AG20443 (cell line): ENCODE data around the gene GRK2.

Source experiments
- DNase-seq: peaks from one replicate; pipeline ENCODE4 v3.0.0; 2012; ENCODE audit warnings: low spot score, mixed read lengths

GRK2 gene

GRCh38 chr11:67270256-67271204 lies 4.3 kb downstream of the GRK2 start:
- DNase-seq = no peak

GRCh38 chr11:67271205-67271540 lies 4.9 kb downstream of the GRK2 start:
- no peak for DNase-seq

- no peak for DNase-seq
Measured at GRCh38 chr11:67271541-67272284, 5.4 kb downstream of the GRK2 start.

- DNase-seq = no peak
Measured at GRCh38 chr11:67272327-67273259, 6.3 kb downstream of the GRK2 start.

GRCh38 chr11:67273260-67273990 lies 7.2 kb downstream of the GRK2 start:
- DNase-seq = no peak

GRCh38 chr11:67274768-67275605 lies 8.7 kb downstream of the GRK2 start:
- DNase-seq = no peak

- DNase-seq = no peak
Measured at GRCh38 chr11:67275606-67276409, 9.5 kb downstream of the GRK2 start.

- DNase-seq = peak; percentile 61
Measured at GRCh38 chr11:67276781-67277230, 10.5 kb downstream of the GRK2 start.

GRCh38 chr11:67277231-67277961 lies 11.1 kb downstream of the GRK2 start:
- peak; percentile 91 for DNase-seq

- DNase-seq = no peak
Measured at GRCh38 chr11:67278135-67278938, 12.1 kb downstream of the GRK2 start.

- DNase-seq = no peak
Measured at GRCh38 chr11:67278939-67279588, 12.8 kb downstream of the GRK2 start.

- no peak for DNase-seq
Measured at GRCh38 chr11:67279589-67280340, 13.5 kb downstream of the GRK2 start.

- DNase-seq = no peak
Measured at GRCh38 chr11:67280341-67280787, 14.1 kb downstream of the GRK2 start.

GRCh38 chr11:67280788-67281551 lies 14.7 kb downstream of the GRK2 start:
- DNase-seq = no peak

- no peak for DNase-seq
Measured at GRCh38 chr11:67281552-67282150, 15.4 kb downstream of the GRK2 start.
